ENCODE measurements around the gene UNC5A.

Gene UNC5A

GRCh38 chr5:176901260-176902101 is 91.1 kb downstream of the UNC5A start:
- no peak for DNase-seq

DNA sequence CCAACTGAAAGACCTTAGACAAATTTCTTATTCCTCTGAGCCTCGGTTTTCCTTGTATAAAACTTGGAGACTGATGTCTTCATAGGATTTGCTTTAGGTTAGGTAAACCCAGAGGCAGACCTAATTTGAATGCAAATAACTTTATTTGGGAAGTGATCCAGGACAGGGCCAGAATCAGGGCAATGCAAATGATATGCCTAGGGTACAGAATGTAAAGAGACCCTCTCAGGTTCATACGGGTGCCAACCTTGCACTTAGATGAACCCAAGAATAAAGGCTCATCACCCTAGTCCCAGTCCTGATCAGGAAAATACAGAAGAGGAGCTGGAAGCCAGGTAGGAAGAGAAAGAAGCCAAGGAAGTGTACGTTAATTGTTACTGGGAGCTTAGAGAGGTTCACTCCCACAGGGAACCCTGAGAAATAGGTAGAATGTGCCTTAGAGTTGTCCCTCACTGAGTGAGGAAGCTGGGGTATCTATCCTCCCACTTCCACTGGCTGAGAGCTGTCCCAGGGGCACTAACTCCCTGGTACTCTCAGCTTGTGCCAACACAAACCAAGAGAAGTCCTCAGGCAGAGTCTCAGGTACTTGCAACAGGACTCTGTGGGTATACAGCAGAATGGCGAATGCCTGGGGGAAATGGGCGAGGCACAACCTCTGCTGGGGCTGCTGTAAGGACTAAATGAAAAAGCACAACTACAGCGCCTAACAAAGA is 91.9 kb downstream of the UNC5A start:
- DNase-seq, result no peak

GRCh38 chr5:176902911-176903664 is 92.7 kb downstream of the UNC5A start:
- DNase-seq, result no peak

- no peak for DNase-seq
Measured at GRCh38 chr5:176904276-176904675, 93.9 kb downstream of the UNC5A start.

GRCh38 chr5:176906126-176906525 is 95.8 kb downstream of the UNC5A start:
- no peak for DNase-seq

DNA sequence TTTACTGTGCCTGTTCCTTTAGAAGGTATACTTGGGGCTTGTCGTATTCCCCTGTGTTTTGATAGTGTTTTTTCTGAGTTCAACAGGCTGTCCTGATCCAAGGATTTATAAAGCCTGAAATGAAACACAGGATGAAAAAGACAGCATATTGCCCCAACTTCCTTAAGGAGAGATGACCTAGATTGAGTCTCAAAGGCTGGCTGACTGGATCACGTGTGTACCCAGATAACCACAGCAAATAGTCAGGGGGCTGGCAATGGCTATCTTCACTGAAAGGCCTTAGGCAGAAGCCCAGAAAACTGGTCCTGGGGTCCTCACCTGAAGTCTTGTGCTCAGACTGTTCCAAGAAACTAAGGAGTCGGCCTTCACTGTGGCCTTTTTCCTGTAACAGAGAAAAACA is 96.4 kb downstream of the UNC5A start:
- no peak for DNase-seq

DNA sequence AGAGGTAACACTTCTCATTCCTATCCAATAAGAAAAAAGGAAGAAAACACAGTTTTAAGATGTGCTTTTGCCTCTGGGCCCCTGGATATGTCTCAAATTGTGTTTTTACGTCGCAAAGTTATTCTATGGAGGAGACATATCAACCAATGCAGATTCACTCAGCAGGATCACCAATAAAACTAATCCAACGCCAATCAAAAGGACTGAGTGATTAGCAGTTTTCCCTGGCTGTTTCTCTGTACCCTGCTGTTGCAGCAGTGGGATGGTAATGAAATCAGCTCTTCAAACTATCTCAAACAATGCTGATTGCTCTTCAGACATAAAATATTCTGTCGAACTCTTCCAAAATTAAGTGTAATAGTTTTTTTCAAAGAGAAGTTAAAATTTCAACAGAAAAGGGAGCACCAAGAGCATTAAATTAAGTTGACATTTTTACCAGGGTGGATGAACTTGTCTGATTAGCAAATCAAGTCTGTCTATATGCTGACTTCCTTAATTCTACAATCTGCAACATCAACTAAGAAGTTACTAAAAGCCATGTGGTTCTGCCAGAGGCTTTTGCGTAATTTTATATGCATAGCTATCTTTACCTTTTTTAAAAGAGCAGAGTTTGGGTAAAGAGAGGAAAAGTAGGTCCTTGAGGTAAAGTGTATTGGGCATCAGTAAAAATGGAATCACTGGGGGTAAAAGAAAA is 98.5 kb downstream of the UNC5A start:
- DNase-seq, result no peak

DNA sequence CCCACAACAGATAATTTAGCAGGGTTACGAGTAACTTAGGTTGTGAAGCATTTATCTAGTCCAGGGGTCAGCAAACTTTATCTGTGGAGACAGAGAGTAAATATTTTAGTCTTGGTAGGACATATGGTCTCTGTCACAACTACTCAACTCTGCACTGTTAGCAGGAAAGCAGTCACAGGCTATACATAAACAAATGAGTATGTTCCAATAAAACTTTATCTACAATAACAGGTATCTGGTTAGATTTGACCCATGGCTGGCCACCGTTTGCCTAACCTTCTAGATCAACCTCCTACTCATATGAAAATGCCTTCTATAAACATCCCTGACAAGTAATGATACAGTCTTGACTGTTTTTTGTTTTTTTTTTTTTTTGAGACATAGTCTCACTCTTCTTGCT is 101.8 kb downstream of the UNC5A start:
- DNase-seq, result no peak

DNA sequence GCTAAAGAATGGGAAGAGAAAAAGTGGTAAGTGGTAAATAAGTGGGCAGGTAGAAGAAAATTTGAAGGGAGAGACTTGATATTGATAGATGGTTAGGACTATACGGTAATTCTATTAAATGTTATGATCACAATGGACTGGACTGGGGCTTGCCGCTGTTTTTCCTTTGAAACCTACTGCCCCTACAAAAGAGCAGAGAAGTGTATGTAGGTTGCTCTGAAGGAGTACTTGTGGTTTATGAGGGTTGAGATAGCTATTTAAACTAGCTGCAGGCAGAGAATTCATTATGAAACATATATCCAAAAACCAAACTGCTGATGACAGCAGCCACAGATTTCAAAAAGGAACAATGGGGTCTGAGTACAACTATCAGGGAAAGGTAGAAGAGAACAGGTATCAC is 105.5 kb downstream of the UNC5A start:
- no peak for DNase-seq

- no peak for DNase-seq
Measured at GRCh38 chr5:176916337-176916736, 106.0 kb downstream of the UNC5A start.

- DNase-seq, result no peak
Measured at GRCh38 chr5:176918613-176919012, 108.3 kb downstream of the UNC5A start.

GRCh38 chr5:176921714-176922113 is 111.4 kb downstream of the UNC5A start:
- no peak for DNase-seq

- DNase-seq, result no peak
Measured at GRCh38 chr5:176922817-176923216, 112.5 kb downstream of the UNC5A start.

GRCh38 chr5:176927562-176927961 is 117.2 kb downstream of the UNC5A start:
- DNase-seq, result no peak

DNA sequence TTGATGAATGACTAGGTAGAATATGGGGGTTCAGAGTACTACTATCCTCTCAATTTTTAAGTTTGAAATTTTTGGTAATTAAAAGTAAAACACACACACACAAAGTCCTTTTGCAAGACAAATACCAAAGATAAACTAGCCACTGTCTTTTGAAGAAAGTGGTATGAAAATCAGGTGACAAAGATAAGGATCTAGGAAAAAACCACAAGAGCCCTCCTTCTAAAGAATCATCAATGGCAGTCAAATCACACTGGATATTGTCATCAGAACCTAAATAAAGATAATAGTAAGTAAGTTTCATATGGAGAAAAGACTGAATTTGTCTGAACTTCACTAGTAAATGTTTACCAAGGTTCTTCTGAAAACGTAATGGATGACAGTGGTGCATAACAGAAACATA is 119.3 kb downstream of the UNC5A start:
- DNase-seq, result no peak
